Measurements from ENCODE around the gene ADIRF.
"Not testable (repeated sequence)": the region's sequence is repeated elsewhere in the genome, so short reads cannot be mapped to it uniquely, and the experiment has no call there.

ADIRF gene

GRCh38 chr10:87013528-87013927 is 45.2 kb downstream of the ADIRF start:
- not testable (repeated sequence) for ATAC-seq; DNase-seq (ENCODE audit: low spot score in 2 of 2); H3K9me3 Mint-ChIP-seq; H3K36me3 Mint-ChIP-seq; H3K27ac Mint-ChIP-seq; H3K4me3 Mint-ChIP-seq; H3K4me1 Mint-ChIP-seq

- H3K4me1 Mint-ChIP-seq; H3K27ac Mint-ChIP-seq; ATAC-seq; H3K9me3 Mint-ChIP-seq; DNase-seq (ENCODE audit: low spot score in 2 of 2); H3K36me3 Mint-ChIP-seq; H3K4me3 Mint-ChIP-seq: not testable (repeated sequence)
These were observed 46.9 kb downstream of the ADIRF start for GRCh38 chr10:87014986-87015716.

- not testable (repeated sequence) for H3K9me3 Mint-ChIP-seq; H3K4me1 Mint-ChIP-seq; DNase-seq (ENCODE audit: low spot score in 2 of 2); H3K36me3 Mint-ChIP-seq; H3K4me3 Mint-ChIP-seq; H3K27ac Mint-ChIP-seq; ATAC-seq
These were observed 49.8 kb downstream of the ADIRF start for GRCh38 chr10:87018127-87018526.

GRCh38 chr10:87019066-87019465 is 50.8 kb downstream of the ADIRF start:
- not testable (repeated sequence) for H3K4me1 Mint-ChIP-seq; DNase-seq (ENCODE audit: low spot score in 2 of 2); H3K4me3 Mint-ChIP-seq; ATAC-seq; H3K27ac Mint-ChIP-seq; H3K9me3 Mint-ChIP-seq; H3K36me3 Mint-ChIP-seq

GRCh38 chr10:87019504-87019903 is 51.2 kb downstream of the ADIRF start:
- H3K4me3 Mint-ChIP-seq; DNase-seq (ENCODE audit: low spot score in 2 of 2); H3K9me3 Mint-ChIP-seq; H3K36me3 Mint-ChIP-seq; ATAC-seq; H3K27ac Mint-ChIP-seq; H3K4me1 Mint-ChIP-seq: not testable (repeated sequence)

GRCh38 chr10:87020056-87020455 is 51.8 kb downstream of the ADIRF start, which contains the start of gene FAM25A:
Gene FAM25A (plus strand): TSS chr10:87020294. CDS start chr10:87020325, 31 bp downstream.
- H3K27ac Mint-ChIP-seq; DNase-seq (ENCODE audit: low spot score in 2 of 2); ATAC-seq; H3K9me3 Mint-ChIP-seq; H3K4me1 Mint-ChIP-seq; H3K36me3 Mint-ChIP-seq; H3K4me3 Mint-ChIP-seq: not testable (repeated sequence)
